ENCODE results near the gene HIF1A. TPM values are rescaled to one million over a fixed set of nuclear protein-coding genes. Genes with fewer than 3 reads are reported as not detected.
"Not testable (repeated sequence)": the region's sequence is repeated elsewhere in the genome, so short reads cannot be mapped to it uniquely, and the experiment has no call there.

Gene HIF1A
- polyA plus RNA-seq, 1 experiment, result 85.5 TPM

- POLR2A ChIA-PET, result no interaction called here
Measured at GRCh38 chr14:61656341-61656740, 39.0 kb upstream of the HIF1A start.

GRCh38 chr14:61658111-61658510 is 37.2 kb upstream of the HIF1A start:
- H3K27me3 ChIP-seq (ENCODE audit: control insufficient read depth, insufficient read depth, low read length); H3K4me3 ChIP-seq (ENCODE audit: low read depth, low read length); POLR2A ChIA-PET; H3K36me3 ChIP-seq (ENCODE audit: control insufficient read depth, insufficient read depth, low read length); DNase-seq (ENCODE audit: low read depth); CTCF ChIA-PET: not testable (repeated sequence)

More at GRCh38 chr14:61656341-61656740, 39.0 kb upstream of the HIF1A start:
- CTCF ChIA-PET, result interaction anchor here (1.2 kb wide), 1 partner anchor 95 kb away, joined by 3 read pairs; no protein-coding TSS in a partner anchor
- Histone ChIP-seq H3K27me3 (ENCODE audit: control insufficient read depth, insufficient read depth, low read length) (no peaks in the 10 kb centered on the region), H3K36me3 (ENCODE audit: control insufficient read depth, insufficient read depth, low read length) (no peaks in the 10 kb centered on the region), H3K4me3 (ENCODE audit: low read depth, low read length) (no peak overlapping the region)
- no peak for DNase-seq (ENCODE audit: low read depth)
- TF ChIP-seq CTCF (IDR thresholded peaks at IDR 0.05; ENCODE audit: insufficient read depth, low read depth, low read length), result no peak

GRCh38 chr14:61659582-61659981 is 35.7 kb upstream of the HIF1A start:
- no peak for DNase-seq (ENCODE audit: low read depth)
- no peaks in the 10 kb centered on the region for H3K36me3 ChIP-seq (ENCODE audit: control insufficient read depth, insufficient read depth, low read length)
- no peak overlapping the region for H3K4me3 ChIP-seq (ENCODE audit: low read depth, low read length)
- ChIA-PET POLR2A (no interaction called here), CTCF (no interaction called here)
- TF ChIP-seq CTCF (IDR thresholded peaks at IDR 0.05; ENCODE audit: insufficient read depth, low read depth, low read length), result no peak
- no peaks in the 10 kb centered on the region for H3K27me3 ChIP-seq (ENCODE audit: control insufficient read depth, insufficient read depth, low read length)

GRCh38 chr14:61661471-61662400 is 33.6 kb upstream of the HIF1A start:
- ChIA-PET POLR2A (interaction anchor here (0.6 kb wide), 1 partner anchor 349 kb away, joined by 3 read pairs; no protein-coding TSS in a partner anchor), CTCF (interaction anchor here (0.7 kb wide), 1 partner anchor 19 kb away, joined by 3 read pairs; no protein-coding TSS in a partner anchor)
- TF ChIP-seq CTCF (IDR thresholded peaks at IDR 0.05; ENCODE audit: insufficient read depth, low read depth, low read length), result no peak
- DNase-seq (ENCODE audit: low read depth), result no peak
- Histone ChIP-seq H3K27me3 (ENCODE audit: control insufficient read depth, insufficient read depth, low read length) (no peaks in the 10 kb centered on the region), H3K4me3 (ENCODE audit: low read depth, low read length) (no peak overlapping the region), H3K36me3 (ENCODE audit: control insufficient read depth, insufficient read depth, low read length) (no peaks in the 10 kb centered on the region)

GRCh38 chr14:61662437-61663311 is 32.6 kb upstream of the HIF1A start:
- no peak overlapping the region for H3K4me3 ChIP-seq (ENCODE audit: low read depth, low read length)
- ChIA-PET CTCF (no interaction called here), POLR2A (no interaction called here)
- no peaks in the 10 kb centered on the region for H3K36me3 ChIP-seq (ENCODE audit: control insufficient read depth, insufficient read depth, low read length)
- no peak for DNase-seq (ENCODE audit: low read depth)
- H3K27me3 ChIP-seq (ENCODE audit: control insufficient read depth, insufficient read depth, low read length), result no peaks in the 10 kb centered on the region
- TF ChIP-seq CTCF (IDR thresholded peaks at IDR 0.05; ENCODE audit: insufficient read depth, low read depth, low read length), result no peak

All from BJ (cell line).